ENCODE results near the gene PRSS57.
A peak's percentile ranks its signal among the peaks of the same experiment; 100 is the strongest.

PRSS57 gene

GRCh38 chr19:661427-662196 is 33.6 kb downstream of the PRSS57 start:
- H3K9ac ChIP-seq (ENCODE audit: low read depth, low read length), result peak overlapping the region; percentile 81
- H3K27me3 ChIP-seq (ENCODE audit: control insufficient read depth, insufficient read depth, low read length), result peaks cover 2% of the 10 kb centered on the region
- no peaks in the 10 kb centered on the region for H3K9me3 ChIP-seq (ENCODE audit: control insufficient read depth, insufficient read depth, low read length)
- H3K4me3 ChIP-seq (ENCODE audit: low read depth, low read length), result peak overlapping the region; percentile 71
- peaks cover 2% of the 10 kb centered on the region for H3K4me1 ChIP-seq (ENCODE audit: control insufficient read depth, insufficient read depth, low read length)
- H3K36me3 ChIP-seq (ENCODE audit: control insufficient read depth, insufficient read depth, low read length), result peaks cover 12% of the 10 kb centered on the region

- Histone ChIP-seq H3K4me1 (ENCODE audit: control insufficient read depth, insufficient read depth, low read length) (peaks cover 2% of the 10 kb centered on the region), H3K4me3 (ENCODE audit: low read depth, low read length) (peak overlapping the region; percentile 71), H3K9me3 (ENCODE audit: control insufficient read depth, insufficient read depth, low read length) (no peaks in the 10 kb centered on the region), H3K9ac (ENCODE audit: low read depth, low read length) (peak overlapping the region; percentile 81), H3K36me3 (ENCODE audit: control insufficient read depth, insufficient read depth, low read length) (peaks cover 12% of the 10 kb centered on the region), H3K27me3 (ENCODE audit: control insufficient read depth, insufficient read depth, low read length) (peaks cover 2% of the 10 kb centered on the region)
Observed at GRCh38 chr19:660793-661426, 34.3 kb downstream of the PRSS57 start.

- H3K36me3 ChIP-seq (ENCODE audit: control insufficient read depth, insufficient read depth, low read length), result peaks cover 17% of the 10 kb centered on the region
- H3K4me3 ChIP-seq (ENCODE audit: low read depth, low read length), result no peak overlapping the region
- peak overlapping the region; percentile 47 for H3K9ac ChIP-seq (ENCODE audit: low read depth, low read length)
- H3K27me3 ChIP-seq (ENCODE audit: control insufficient read depth, insufficient read depth, low read length), result no peaks in the 10 kb centered on the region
- H3K9me3 ChIP-seq (ENCODE audit: control insufficient read depth, insufficient read depth, low read length), result no peaks in the 10 kb centered on the region
- H3K4me1 ChIP-seq (ENCODE audit: control insufficient read depth, insufficient read depth, low read length), result no peaks in the 10 kb centered on the region
Observed at GRCh38 chr19:658916-659839, 36.1 kb downstream of the PRSS57 start.

GRCh38 chr19:658059-658839 is 37.0 kb downstream of the PRSS57 start:
- Histone ChIP-seq H3K9ac (ENCODE audit: low read depth, low read length) (no peak overlapping the region), H3K27me3 (ENCODE audit: control insufficient read depth, insufficient read depth, low read length) (no peaks in the 10 kb centered on the region), H3K9me3 (ENCODE audit: control insufficient read depth, insufficient read depth, low read length) (no peaks in the 10 kb centered on the region), H3K36me3 (ENCODE audit: control insufficient read depth, insufficient read depth, low read length) (peaks cover 25% of the 10 kb centered on the region), H3K4me1 (ENCODE audit: control insufficient read depth, insufficient read depth, low read length) (no peaks in the 10 kb centered on the region), H3K4me3 (ENCODE audit: low read depth, low read length) (no peak overlapping the region)

GRCh38 chr19:657611-658010 is 37.6 kb downstream of the PRSS57 start:
- H3K9me3 ChIP-seq (ENCODE audit: control insufficient read depth, insufficient read depth, low read length), result no peaks in the 10 kb centered on the region
- H3K9ac ChIP-seq (ENCODE audit: low read depth, low read length), result no peak overlapping the region
- H3K27me3 ChIP-seq (ENCODE audit: control insufficient read depth, insufficient read depth, low read length), result no peaks in the 10 kb centered on the region
- H3K4me1 ChIP-seq (ENCODE audit: control insufficient read depth, insufficient read depth, low read length), result no peaks in the 10 kb centered on the region
- no peak overlapping the region for H3K4me3 ChIP-seq (ENCODE audit: low read depth, low read length)
- H3K36me3 ChIP-seq (ENCODE audit: control insufficient read depth, insufficient read depth, low read length), result peaks cover 32% of the 10 kb centered on the region

GRCh38 chr19:656751-657559 is 38.3 kb downstream of the PRSS57 start:
- H3K4me3 ChIP-seq (ENCODE audit: low read depth, low read length), result no peak overlapping the region
- no peaks in the 10 kb centered on the region for H3K9me3 ChIP-seq (ENCODE audit: control insufficient read depth, insufficient read depth, low read length)
- peaks cover 38% of the 10 kb centered on the region for H3K36me3 ChIP-seq (ENCODE audit: control insufficient read depth, insufficient read depth, low read length)
- no peaks in the 10 kb centered on the region for H3K27me3 ChIP-seq (ENCODE audit: control insufficient read depth, insufficient read depth, low read length)
- H3K4me1 ChIP-seq (ENCODE audit: control insufficient read depth, insufficient read depth, low read length), result no peaks in the 10 kb centered on the region
- H3K9ac ChIP-seq (ENCODE audit: low read depth, low read length), result no peak overlapping the region

- Histone ChIP-seq H3K9ac (ENCODE audit: low read depth, low read length) (peak overlapping the region; percentile 41), H3K27me3 (ENCODE audit: control insufficient read depth, insufficient read depth, low read length) (no peaks in the 10 kb centered on the region), H3K4me1 (ENCODE audit: control insufficient read depth, insufficient read depth, low read length) (no peaks in the 10 kb centered on the region), H3K4me3 (ENCODE audit: low read depth, low read length) (no peak overlapping the region), H3K9me3 (ENCODE audit: control insufficient read depth, insufficient read depth, low read length) (no peaks in the 10 kb centered on the region), H3K36me3 (ENCODE audit: control insufficient read depth, insufficient read depth, low read length) (peaks cover 45% of the 10 kb centered on the region)
Observed at GRCh38 chr19:655691-656090, 39.6 kb downstream of the PRSS57 start.

- H3K4me3 ChIP-seq (ENCODE audit: low read depth, low read length), result no peak overlapping the region
- H3K4me1 ChIP-seq (ENCODE audit: control insufficient read depth, insufficient read depth, low read length), result no peaks in the 10 kb centered on the region
- no peak overlapping the region for H3K9ac ChIP-seq (ENCODE audit: low read depth, low read length)
- H3K9me3 ChIP-seq (ENCODE audit: control insufficient read depth, insufficient read depth, low read length), result no peaks in the 10 kb centered on the region
- H3K27me3 ChIP-seq (ENCODE audit: control insufficient read depth, insufficient read depth, low read length), result no peaks in the 10 kb centered on the region
- peaks cover 46% of the 10 kb centered on the region for H3K36me3 ChIP-seq (ENCODE audit: control insufficient read depth, insufficient read depth, low read length)
Observed at GRCh38 chr19:653425-653824, 41.8 kb downstream of the PRSS57 start.

- H3K36me3 ChIP-seq (ENCODE audit: control insufficient read depth, insufficient read depth, low read length), result peaks cover 50% of the 10 kb centered on the region
- H3K27me3 ChIP-seq (ENCODE audit: control insufficient read depth, insufficient read depth, low read length), result no peaks in the 10 kb centered on the region
- no peaks in the 10 kb centered on the region for H3K4me1 ChIP-seq (ENCODE audit: control insufficient read depth, insufficient read depth, low read length)
- no peak overlapping the region for H3K9ac ChIP-seq (ENCODE audit: low read depth, low read length)
- no peak overlapping the region for H3K4me3 ChIP-seq (ENCODE audit: low read depth, low read length)
- no peaks in the 10 kb centered on the region for H3K9me3 ChIP-seq (ENCODE audit: control insufficient read depth, insufficient read depth, low read length)
Observed at GRCh38 chr19:652467-653389, 42.5 kb downstream of the PRSS57 start.

GRCh38 chr19:651991-652390 is 43.3 kb downstream of the PRSS57 start:
- Histone ChIP-seq H3K36me3 (ENCODE audit: control insufficient read depth, insufficient read depth, low read length) (peaks cover 56% of the 10 kb centered on the region), H3K4me3 (ENCODE audit: low read depth, low read length) (no peak overlapping the region), H3K4me1 (ENCODE audit: control insufficient read depth, insufficient read depth, low read length) (no peaks in the 10 kb centered on the region), H3K9me3 (ENCODE audit: control insufficient read depth, insufficient read depth, low read length) (no peaks in the 10 kb centered on the region), H3K9ac (ENCODE audit: low read depth, low read length) (no peak overlapping the region), H3K27me3 (ENCODE audit: control insufficient read depth, insufficient read depth, low read length) (no peaks in the 10 kb centered on the region)

Data from iPS-15b (cell line).